Measurements from ENCODE around the gene MAMDC2.

MAMDC2 gene

GRCh38 chr9:70133253-70134208 is 89.9 kb downstream of the MAMDC2 start:
- no peak for DNase-seq (ENCODE audit: low read depth in 2 of 2)

DNA sequence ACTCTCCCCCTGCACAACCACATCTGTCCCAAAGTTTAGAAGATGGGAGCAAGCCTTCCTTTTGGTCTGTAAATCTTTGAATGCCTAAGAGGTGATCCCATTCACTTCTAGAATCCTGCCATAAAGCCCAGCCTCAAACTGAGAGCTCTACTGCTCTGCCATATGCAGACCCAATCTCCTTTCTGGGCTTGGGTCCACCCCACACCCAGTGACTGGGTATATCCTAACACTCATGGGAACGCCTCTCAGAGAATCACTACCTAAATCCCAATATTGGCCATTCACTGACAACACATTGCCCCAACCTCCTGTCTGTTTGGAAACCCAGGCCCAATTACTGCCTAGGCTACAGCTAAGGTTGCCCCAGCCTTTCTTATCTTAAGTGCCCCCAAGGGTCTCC is 90.7 kb downstream of the MAMDC2 start:
- DNase-seq (ENCODE audit: low read depth in 2 of 2), result no peak

DNA sequence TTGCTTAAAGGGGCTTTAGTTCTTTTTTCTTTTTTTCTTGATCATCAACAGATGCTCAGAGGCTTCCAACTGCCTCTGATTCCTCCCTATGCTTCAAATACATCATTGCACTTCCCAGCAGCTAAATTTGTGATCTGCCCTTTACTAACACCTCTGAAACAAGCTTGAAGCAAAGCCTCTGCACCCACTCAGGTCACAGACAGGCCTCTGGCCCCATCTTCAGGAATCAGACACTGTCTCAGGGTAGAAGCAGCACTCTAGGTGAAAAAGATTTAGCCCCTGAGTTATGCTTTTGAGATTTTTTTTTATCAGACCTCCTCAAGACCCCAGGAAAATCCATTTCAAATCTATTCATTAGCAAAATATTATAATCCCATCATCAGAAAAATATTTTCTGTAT is 91.5 kb downstream of the MAMDC2 start:
- DNase-seq (ENCODE audit: low read depth in 2 of 2), result no peak

DNA sequence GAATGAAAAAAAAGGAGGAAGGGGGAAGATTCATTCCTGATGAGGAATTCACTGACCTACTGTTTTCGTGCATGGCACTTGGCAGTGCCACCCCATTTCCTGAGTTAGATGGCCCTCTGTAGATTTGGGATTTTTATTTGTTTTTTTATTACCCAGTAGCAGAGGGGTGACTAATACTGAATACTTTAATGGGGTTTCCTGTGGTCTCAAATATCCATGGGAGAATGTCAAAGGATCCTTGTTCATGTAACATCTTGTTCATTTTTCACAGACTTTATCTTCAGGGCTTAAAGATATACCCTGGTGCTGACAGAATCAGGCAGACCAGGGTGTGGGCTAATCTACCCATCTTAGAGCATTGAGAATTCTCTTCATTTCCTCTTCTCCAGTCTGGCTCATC is 93.0 kb downstream of the MAMDC2 start:
- no peak for DNase-seq (ENCODE audit: low read depth in 2 of 2)

DNA sequence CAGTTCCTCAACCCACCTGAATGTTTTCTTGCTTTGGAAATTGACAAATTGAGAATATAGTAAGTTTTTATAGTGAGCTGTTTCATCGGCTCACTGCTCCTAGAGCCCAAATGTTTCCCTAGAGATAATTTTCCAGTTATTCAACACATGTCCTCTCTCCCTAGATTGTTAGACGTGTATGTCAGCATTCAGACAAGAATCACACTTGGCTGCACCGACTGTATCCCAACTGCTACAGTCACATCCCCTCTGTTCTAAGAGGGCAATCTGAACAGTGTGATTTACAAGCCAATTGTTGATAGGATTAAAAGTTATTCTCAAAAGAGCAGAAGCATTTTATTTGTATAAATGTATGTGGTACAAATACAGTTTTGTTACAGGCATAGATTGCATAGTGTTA is 93.9 kb downstream of the MAMDC2 start:
- DNase-seq (ENCODE audit: low read depth in 2 of 2), result no peak

DNA sequence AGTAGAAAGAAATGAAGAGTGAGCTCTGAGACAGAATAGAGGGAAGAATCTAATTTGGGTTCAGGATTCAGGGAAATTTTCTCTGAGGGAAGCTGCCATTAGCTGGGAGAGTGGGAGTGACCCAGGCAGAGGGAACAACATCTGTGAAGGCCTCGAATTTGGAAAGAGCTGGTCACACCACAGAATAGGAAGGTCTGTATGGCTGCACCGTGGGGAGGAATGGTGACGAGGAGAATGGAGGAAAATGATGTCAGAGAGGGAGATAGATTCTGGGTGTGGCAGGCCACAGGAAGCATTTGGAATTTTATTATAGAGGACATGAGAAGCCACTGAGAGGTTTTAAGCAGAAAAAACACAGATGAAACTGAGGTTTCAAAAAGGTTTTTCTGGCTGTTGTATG is 98.5 kb downstream of the MAMDC2 start:
- no peak for DNase-seq (ENCODE audit: low read depth in 2 of 2)

- no peak for DNase-seq (ENCODE audit: low read depth in 2 of 2)
Measured at GRCh38 chr9:70143394-70144130, 99.9 kb downstream of the MAMDC2 start.

DNA sequence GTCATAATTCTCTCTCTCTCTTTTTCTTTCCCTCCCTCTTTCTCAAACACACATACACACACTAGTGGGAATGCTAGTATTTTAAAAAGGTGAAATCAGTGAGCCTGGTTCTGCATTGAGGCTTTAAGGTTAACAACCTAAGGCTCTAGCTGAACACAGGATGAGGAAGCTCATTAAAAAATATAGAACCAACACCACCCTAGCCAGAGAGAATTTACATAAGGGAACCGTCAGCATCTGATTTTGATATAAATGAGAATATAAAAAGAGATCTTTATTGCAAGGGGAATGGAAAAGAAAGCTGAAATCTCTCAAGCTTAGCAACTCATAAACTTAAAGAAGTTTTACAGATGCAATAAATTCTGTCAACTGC is 100.5 kb downstream of the MAMDC2 start:
- no peak for DNase-seq (ENCODE audit: low read depth in 2 of 2)

- DNase-seq (ENCODE audit: low read depth in 2 of 2), result no peak
Measured at GRCh38 chr9:70145981-70146380, 102.3 kb downstream of the MAMDC2 start.

- no peak for DNase-seq (ENCODE audit: low read depth in 2 of 2)
Measured at GRCh38 chr9:70147196-70147595, 103.5 kb downstream of the MAMDC2 start.

DNA sequence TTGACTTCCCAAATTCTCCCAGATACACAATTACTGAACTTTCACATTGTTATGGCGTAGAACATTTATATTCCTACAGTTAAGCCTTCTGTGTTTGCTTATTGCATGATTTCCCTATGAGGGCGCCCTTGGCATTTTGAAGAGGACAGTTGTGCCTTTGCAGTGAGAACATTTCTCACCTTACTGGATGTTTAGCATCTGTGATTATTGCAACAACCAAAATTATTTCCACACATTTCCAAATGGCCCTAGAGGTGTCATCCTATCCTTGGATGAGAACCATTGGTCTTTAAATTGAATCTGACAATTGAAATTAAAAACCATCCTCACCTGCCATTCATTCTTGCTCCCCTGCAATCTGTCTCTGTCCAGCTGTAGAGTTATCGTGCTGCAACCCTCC is 104.0 kb downstream of the MAMDC2 start:
- DNase-seq (ENCODE audit: low read depth in 2 of 2), result no peak

GRCh38 chr9:70152350-70152749 is 108.7 kb downstream of the MAMDC2 start:
- DNase-seq (ENCODE audit: low read depth in 2 of 2), result no peak

DNA sequence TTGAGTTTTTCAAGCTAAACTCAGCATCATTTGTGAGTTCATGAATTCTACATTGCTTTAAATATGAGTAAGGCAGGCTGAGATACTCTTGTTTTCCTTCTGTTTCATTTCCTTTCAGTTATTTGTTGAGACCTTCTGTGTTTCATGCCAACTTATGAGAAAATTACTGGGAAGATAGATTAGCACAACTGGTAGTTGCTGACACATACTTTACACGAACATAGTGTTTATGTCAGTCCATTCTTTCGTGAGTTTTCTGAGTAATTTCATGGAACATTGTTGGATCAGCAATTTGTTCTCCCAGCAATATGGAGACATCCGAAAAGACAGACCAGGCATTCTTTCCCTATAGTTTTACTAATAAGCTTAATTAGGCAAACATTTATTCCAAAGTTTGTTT is 113.1 kb downstream of the MAMDC2 start:
- DNase-seq (ENCODE audit: low read depth in 2 of 2), result no peak

- DNase-seq (ENCODE audit: low read depth in 2 of 2), result no peak
Measured at GRCh38 chr9:70159630-70160029, 116.0 kb downstream of the MAMDC2 start.

- DNase-seq (ENCODE audit: low read depth in 2 of 2), result no peak
Measured at GRCh38 chr9:70160686-70161600, 117.3 kb downstream of the MAMDC2 start.

GRCh38 chr9:70165006-70165602 is 121.5 kb downstream of the MAMDC2 start:
- no peak for DNase-seq (ENCODE audit: low read depth in 2 of 2)

DNA sequence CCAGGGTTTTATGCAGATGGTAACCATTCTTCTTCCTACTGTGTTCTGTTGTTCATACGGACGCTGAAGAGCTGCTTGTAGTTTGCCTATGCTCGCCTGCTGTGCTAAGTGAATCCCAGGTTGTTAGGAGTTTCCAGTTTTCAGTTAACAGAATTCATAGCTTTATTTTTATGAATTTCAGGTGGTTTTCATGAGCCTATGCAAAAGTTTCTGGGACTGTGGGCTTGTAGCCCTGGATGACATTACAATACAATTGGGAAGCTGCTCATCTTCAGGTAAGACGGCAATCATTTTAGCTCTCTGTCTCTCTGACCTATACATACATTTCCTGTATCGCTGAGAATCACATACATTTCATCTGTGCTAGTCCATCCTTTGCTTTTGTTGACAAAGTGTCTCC is 124.9 kb downstream of the MAMDC2 start:
- no peak for DNase-seq (ENCODE audit: low read depth in 2 of 2)

DNA sequence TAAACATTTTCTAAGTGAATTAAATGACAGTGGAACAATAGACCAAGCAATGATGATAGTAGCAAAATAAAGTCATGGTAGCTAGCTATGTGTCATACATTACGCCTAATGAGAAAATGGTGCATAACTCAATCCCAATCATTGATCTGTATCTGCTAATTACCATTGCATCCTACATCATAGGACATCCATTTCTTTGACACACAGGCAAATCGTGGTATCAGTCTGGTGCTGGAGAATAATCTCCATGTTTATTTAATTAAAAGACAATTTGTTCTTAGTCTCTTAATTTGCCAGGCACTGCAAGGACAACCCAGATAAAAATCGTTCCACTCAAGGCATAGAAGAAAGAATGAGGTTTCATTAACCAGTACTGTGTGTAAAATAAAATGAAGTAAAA is 125.6 kb downstream of the MAMDC2 start:
- DNase-seq (ENCODE audit: low read depth in 2 of 2), result no peak

DNA sequence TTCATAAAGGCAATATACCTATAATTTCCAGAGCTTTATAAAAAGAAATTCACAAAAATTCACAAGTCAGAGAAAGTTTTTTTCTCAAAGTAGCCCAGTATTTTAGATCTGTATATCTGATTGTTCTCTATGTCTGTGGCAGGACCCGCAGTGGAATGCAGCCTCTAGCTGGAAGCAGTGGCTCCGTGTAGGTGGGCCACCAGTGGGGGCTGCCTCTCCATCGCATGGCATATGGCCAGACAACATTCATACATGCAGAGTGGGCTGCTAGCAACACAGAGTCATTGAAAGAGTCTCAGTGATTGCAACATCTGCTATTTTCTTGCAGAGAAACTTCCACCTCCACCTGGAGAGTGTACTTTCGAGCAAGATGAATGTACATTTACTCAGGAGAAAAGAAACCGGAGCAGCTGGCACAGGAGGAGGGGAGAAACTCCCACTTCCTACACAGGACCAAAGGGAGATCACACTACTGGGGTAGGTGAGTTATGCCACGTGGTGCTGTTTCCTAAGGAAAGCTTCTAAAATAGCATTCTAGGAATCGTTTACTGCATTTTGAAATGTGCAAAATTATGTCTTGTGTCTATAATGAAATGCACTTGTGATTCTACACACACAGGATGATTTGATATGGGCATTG is 126.6 kb downstream of the MAMDC2 start:
- no peak for DNase-seq (ENCODE audit: low read depth in 2 of 2)

DNA sequence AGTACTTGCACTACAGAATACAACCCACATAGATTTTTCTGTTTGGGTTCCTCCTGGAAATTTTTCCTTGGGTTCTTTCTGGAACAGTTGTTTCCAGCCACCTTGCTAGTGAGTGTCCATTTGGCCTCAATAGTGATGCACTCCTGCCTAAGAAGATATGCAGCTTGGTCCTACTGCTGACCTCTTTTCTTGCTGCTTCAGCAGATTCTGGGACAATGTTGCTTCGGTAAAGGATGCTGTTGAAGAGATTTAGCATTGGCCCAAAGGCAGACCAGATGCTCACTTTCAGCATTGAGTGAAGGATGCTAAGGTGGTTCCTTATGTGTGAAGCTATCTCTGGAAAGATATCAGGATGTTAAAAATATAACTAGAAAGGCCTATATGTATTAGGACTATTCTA is 128.9 kb downstream of the MAMDC2 start:
- DNase-seq (ENCODE audit: low read depth in 2 of 2), result no peak

GRCh38 chr9:70177121-70177520 is 133.5 kb downstream of the MAMDC2 start:
- DNase-seq (ENCODE audit: low read depth in 2 of 2), result no peak
